ENCODE data around the gene OR51B2. TPM values are rescaled to one million over a fixed set of nuclear protein-coding genes. Genes with fewer than 3 reads are reported as not detected.

OR51B2 gene
- total RNA-seq, 2 experiments from 2014 or later: not detected

DNA sequence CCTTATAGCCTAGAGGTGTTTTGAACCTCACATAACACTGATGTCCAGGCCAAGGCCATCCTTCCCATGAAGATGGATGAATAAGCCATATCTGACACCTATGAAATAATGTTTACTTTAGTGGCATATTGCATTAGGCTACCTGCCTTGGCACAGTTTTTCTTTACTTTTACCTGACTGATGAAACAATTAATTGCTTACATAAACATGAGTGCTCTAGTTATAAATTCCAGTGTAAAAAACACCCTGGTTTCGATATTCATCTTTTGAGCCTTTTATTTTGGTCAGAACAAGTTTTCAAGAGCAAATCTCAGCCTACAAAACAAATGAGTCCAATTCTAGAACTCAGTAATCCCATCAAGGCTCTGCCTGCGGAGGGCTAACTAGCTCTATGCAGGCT lies 47.4 kb downstream of the OR51B2 start:
- H3K27me3 Mint-ChIP-seq: peaks cover 7% of the 10 kb centered on the region
- H3K4me3 Mint-ChIP-seq: no peak overlapping the region
- ChIA-PET POLR2A (no interaction called here), CTCF (no interaction called here)
- no peaks in the 10 kb centered on the region for H3K36me3 Mint-ChIP-seq (ENCODE audit: low read depth)
- H3K9me3 Mint-ChIP-seq: no peaks in the 10 kb centered on the region
- no peak overlapping the region for H3K27ac Mint-ChIP-seq
- ATAC-seq (no peak), DNase-seq (no peak)
- TF ChIP-seq, protein P1, sequence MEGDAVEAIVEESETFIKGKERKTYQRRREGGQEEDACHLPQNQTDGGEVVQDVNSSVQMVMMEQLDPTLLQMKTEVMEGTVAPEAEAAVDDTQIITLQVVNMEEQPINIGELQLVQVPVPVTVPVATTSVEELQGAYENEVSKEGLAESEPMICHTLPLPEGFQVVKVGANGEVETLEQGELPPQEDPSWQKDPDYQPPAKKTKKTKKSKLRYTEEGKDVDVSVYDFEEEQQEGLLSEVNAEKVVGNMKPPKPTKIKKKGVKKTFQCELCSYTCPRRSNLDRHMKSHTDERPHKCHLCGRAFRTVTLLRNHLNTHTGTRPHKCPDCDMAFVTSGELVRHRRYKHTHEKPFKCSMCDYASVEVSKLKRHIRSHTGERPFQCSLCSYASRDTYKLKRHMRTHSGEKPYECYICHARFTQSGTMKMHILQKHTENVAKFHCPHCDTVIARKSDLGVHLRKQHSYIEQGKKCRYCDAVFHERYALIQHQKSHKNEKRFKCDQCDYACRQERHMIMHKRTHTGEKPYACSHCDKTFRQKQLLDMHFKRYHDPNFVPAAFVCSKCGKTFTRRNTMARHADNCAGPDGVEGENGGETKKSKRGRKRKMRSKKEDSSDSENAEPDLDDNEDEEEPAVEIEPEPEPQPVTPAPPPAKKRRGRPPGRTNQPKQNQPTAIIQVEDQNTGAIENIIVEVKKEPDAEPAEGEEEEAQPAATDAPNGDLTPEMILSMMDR (IDR thresholded peaks at IDR 0.05): no peak
- intact Hi-C loops (cut with micrococcal nuclease): no loop called here
- H3K4me1 Mint-ChIP-seq (ENCODE audit: low read depth): no peaks in the 10 kb centered on the region

DNA sequence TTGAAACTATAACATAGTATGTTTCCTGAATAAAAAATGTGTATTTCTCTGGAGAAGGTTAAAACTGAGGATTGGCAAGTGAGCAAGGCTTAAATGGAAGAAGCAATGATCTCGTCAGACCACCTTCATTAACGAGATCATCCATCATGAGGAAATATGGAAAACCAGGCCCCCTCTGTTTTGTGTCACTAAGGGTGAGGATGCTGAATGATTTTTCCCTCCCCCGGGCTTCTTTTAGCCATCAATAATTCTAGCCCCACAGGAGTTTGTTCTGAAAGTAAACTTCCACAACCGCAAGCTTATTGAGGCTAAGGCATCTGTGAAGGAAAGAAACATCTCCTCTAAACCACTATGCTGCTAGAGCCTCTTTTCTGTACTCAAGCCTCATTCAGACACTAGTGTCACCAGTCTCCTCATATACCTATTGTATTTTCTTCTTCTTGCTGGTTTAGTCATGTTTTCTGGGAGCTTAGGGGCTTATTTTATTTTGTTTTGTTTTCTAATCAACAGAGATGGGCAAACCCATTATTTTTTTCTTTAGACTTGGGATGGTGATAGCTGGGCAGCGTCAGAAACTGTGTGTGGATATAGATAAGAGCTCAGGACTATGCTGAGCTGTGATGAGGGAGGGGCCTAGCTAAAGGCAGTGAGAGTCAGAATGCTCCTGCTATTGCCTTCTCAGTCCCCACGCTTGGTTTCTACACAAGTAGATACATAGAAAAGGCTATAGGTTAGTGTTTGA lies 48.6 kb downstream of the OR51B2 start:
- H3K36me3 Mint-ChIP-seq (ENCODE audit: low read depth): no peaks in the 10 kb centered on the region
- intact Hi-C loops (cut with micrococcal nuclease): no loop called here
- TF ChIP-seq, protein P1 (IDR thresholded peaks at IDR 0.05): no peak
- H3K4me1 Mint-ChIP-seq (ENCODE audit: low read depth): no peaks in the 10 kb centered on the region
- DNase-seq: no peak
- no peaks in the 10 kb centered on the region for H3K9me3 Mint-ChIP-seq
- ChIA-PET CTCF (no interaction called here), POLR2A (no interaction called here)
- H3K27me3 Mint-ChIP-seq: peaks cover 7% of the 10 kb centered on the region
- no peak for ATAC-seq
- no peak overlapping the region for H3K4me3 Mint-ChIP-seq
- no peak overlapping the region for H3K27ac Mint-ChIP-seq

DNA sequence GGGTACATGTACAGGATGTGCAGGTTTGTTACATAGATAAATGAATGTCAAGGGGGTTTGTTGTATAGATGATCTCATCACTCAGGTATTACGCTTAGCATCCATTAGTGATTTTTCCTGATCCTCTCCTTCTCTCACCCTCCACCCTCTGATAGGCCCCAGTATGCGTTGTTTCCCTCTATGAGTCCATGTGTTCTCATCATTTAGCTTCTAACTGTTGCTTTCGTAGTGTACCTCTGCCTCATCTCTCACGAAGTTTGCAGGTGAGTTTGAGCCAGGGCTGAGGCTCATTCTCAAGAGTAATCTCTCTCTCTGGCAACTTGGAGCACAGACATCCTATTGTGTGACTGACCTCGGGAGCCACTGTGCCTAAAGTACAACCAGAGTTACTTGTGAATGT lies 49.7 kb downstream of the OR51B2 start:
- Mint-ChIP-seq H3K4me1 (ENCODE audit: low read depth) (no peaks in the 10 kb centered on the region), H3K27ac (no peak overlapping the region), H3K27me3 (peaks cover 4% of the 10 kb centered on the region), H3K4me3 (no peak overlapping the region), H3K9me3 (no peaks in the 10 kb centered on the region), H3K36me3 (ENCODE audit: low read depth) (no peaks in the 10 kb centered on the region)
- no peak for DNase-seq
- ATAC-seq: no peak
- ChIA-PET POLR2A (no interaction called here), CTCF (no interaction called here)
- intact Hi-C loops (cut with micrococcal nuclease): no loop called here
- TF ChIP-seq, protein P1 (IDR thresholded peaks at IDR 0.05): no peak

Other genes starting within 250 kb of the OR51B2 start
- not detected for gene OR52A5, start 185.9 kb downstream of the OR51B2 start, total RNA-seq
- gene OR52A1, start 169.5 kb downstream of the OR51B2 start, total RNA-seq: not detected
- not detected for gene OR51V1, start 123.6 kb downstream of the OR51B2 start, total RNA-seq
- gene HBB, start 97.2 kb downstream of the OR51B2 start, total RNA-seq: not detected
- not detected for gene HBD, start 89.8 kb downstream of the OR51B2 start, total RNA-seq
- gene HBG1, start 74.4 kb downstream of the OR51B2 start, total RNA-seq: not detected
- not detected for gene HBG2, start 69.5 kb downstream of the OR51B2 start, total RNA-seq
- gene HBE1, start 54.4 kb downstream of the OR51B2 start, total RNA-seq: not detected
- not detected for gene OR51B4, start 22.4 kb downstream of the OR51B2 start, total RNA-seq
- gene OR51B5, start 19.2 kb upstream of the OR51B2 start, total RNA-seq: not detected
- gene OR51B6, start 27.2 kb upstream of the OR51B2 start, total RNA-seq: not detected
- gene OR51M1, start 59.5 kb upstream of the OR51B2 start, total RNA-seq: not detected
- not detected for gene OR51Q1, start 97.8 kb upstream of the OR51B2 start, total RNA-seq
- gene OR51I1, start 117.2 kb upstream of the OR51B2 start, total RNA-seq: not detected
- not detected for gene OR51I2, start 125.0 kb upstream of the OR51B2 start, total RNA-seq
- not detected for gene OR52D1, start 164.4 kb upstream of the OR51B2 start, total RNA-seq
- not detected for gene UBQLN3, start 185.7 kb upstream of the OR51B2 start, total RNA-seq
- under 1 TPM in 1 of 2 experiments, not detected in 1; 0.25 TPM for gene UBQLNL, start 192.4 kb upstream of the OR51B2 start, total RNA-seq
- not detected for gene OR52H1, start 224.2 kb upstream of the OR51B2 start, total RNA-seq